ENCODE data around the gene AP2A1.

AP2A1 gene

GRCh38 chr19:49855676-49856573 lies 89.1 kb downstream of the AP2A1 start:
- DNase-seq (ENCODE audit: low spot score) = no peak

- DNase-seq (ENCODE audit: low spot score) = no peak
Measured at GRCh38 chr19:49856574-49857021, 89.8 kb downstream of the AP2A1 start.
